K562 (cell line): ENCODE results near the gene ZNF891. TPM values are rescaled to one million over a fixed set of nuclear protein-coding genes. Genes with fewer than 3 reads are reported as not detected.
A peak's percentile ranks its signal among the peaks of the same experiment; 100 is the strongest.

Source experiments
- DIDO1 ChIP-seq: fragments of 450-650 bp; IDR thresholded peaks from 2 replicates; pipeline ENCODE4 v1.6.1; 2016; ENCODE audit warnings: low read depth, missing biosample characterization, missing genetic modification characterization
- E2F3 ChIP-seq: fragments of 250-450 bp; sonication (Bioruptor Pico); IDR thresholded peaks from 2 replicates; pipeline ENCODE4 v1.4.0; 2020; ENCODE audit warnings: mild to moderate bottlenecking
- ELF4 ChIP-seq: fragments of 450-650 bp; formaldehyde crosslinking; IDR thresholded peaks from 2 replicates; pipeline ENCODE4 v1.4.0; 2022; ENCODE audit warnings: missing genetic modification characterization
- HDAC1 ChIP-seq, 2 experiments: fragments of 450-650 bp; IDR thresholded peaks; 2 replicates each; pipeline ENCODE4 v1.6.1; 2016 to 2017; ENCODE audit warnings: inconsistent platforms in 1 of 2, mild to moderate bottlenecking in 1 of 2, moderate library complexity in 1 of 2
- HDAC8 ChIP-seq: fragments of 450-650 bp; IDR thresholded peaks from 2 replicates; pipeline ENCODE4 v1.6.1; 2016; ENCODE audit warnings: mild to moderate bottlenecking, missing genetic modification characterization, moderate library complexity, missing compliant biosample characterization
- KLF13 ChIP-seq: fragments of 450-650 bp; IDR thresholded peaks from 2 replicates; pipeline ENCODE4 v1.6.1; 2016; ENCODE audit warnings: missing genetic modification characterization, low read depth, mild to moderate bottlenecking, missing compliant biosample characterization, moderate library complexity, borderline replicate concordance
- MEIS2 ChIP-seq: fragments of 450-650 bp; IDR thresholded peaks from 2 replicates; pipeline ENCODE4 v1.6.1; 2014; ENCODE audit warnings: mild to moderate bottlenecking; ENCODE audit not compliant: partially characterized antibody
- MYNN ChIP-seq, 2 experiments: sonication (generic); formaldehyde crosslinking in 1 of 2; IDR thresholded peaks; 2 replicates each; pipeline versions ENCODE4 v1.5.0 to v1.6.1; 2016 to 2020; ENCODE audit warnings: antibody characterized with exemption in 1 of 2, missing genetic modification reagents in 1 of 2
- PBX2 ChIP-seq, 2 experiments: IDR thresholded peaks in 1 of 2; conservative IDR thresholded peaks in 1 of 2; 2 replicates each; pipeline ENCODE4 v1.6.1; 2016; ENCODE audit warnings: low read depth in 2 of 2, mild to moderate bottlenecking in 1 of 2, missing compliant biosample characterization in 1 of 2, missing genetic modification characterization in 1 of 2, moderate library complexity in 1 of 2
- POLR2AphosphoS2 ChIP-seq: IDR thresholded peaks from 2 replicates; pipeline ENCODE4 v1.6.1; 2012; ENCODE audit warnings: low read length, improper control_type of control experiment
- SMAD1 ChIP-seq: fragments of 150-350 bp; IDR thresholded peaks from 2 replicates; pipeline ENCODE4 v1.6.1; 2014; ENCODE audit warnings: low read length, low read depth; ENCODE audit not compliant: partially characterized antibody
- ZBTB7A ChIP-seq: IDR thresholded peaks from 2 replicates; pipeline ENCODE4 v1.6.1; 2011; ENCODE audit warnings: low read depth, mild to moderate bottlenecking, low read length, moderate library complexity, borderline replicate concordance; ENCODE audit not compliant: control insufficient read depth
- ZNF347 ChIP-seq: fragments of 450-650 bp; formaldehyde crosslinking; IDR thresholded peaks from 2 replicates; pipeline ENCODE4 v1.4.0; 2020; ENCODE audit warnings: low read depth, mild to moderate bottlenecking, moderate library complexity
- ZNF589 ChIP-seq: fragments of 200-800 bp; sonication (Bioruptor generic); IDR thresholded peaks from 2 replicates; pipeline ENCODE4 v1.6.1; 2016; ENCODE audit warnings: low read depth, missing genetic modification characterization, missing compliant biosample characterization
- ZNF644 ChIP-seq: fragments of 200-800 bp; sonication (Bioruptor generic); IDR thresholded peaks from 2 replicates; pipeline ENCODE4 v1.6.1; 2016; ENCODE audit warnings: low read depth, missing genetic modification characterization, missing compliant biosample characterization
- polyA plus RNA-seq, 8 experiments: library from polyadenylated mRNA; depleted of rRNA in 4 of 8; stranded (reverse) in 5 of 8; unstranded in 3 of 8; fragments of >200 nt; fragmentation: Nextera tagmentation in 2 of 8; fragmentation: Illumina TruSeq in 1 of 8; extraction: Ambion mirVana in 2 of 8; extraction: Trizol in 1 of 8; gene quantifications; 2 replicates each; pipeline versions ENCODE4 v1.2.1 to v1.2.3, GENCODE V29; 2011 to 2014; ENCODE audit warnings: inconsistent platforms in 1 of 8, missing spikeins in 1 of 8
- total RNA-seq, 7 experiments: library from RNA; depleted of rRNA in 6 of 7; stranded (reverse); fragments of >200 nt in 6 of 7; fragmentation: Illumina TruSeq in 2 of 7; extraction: Trizol in 2 of 7; gene quantifications; 2 replicates each; pipeline versions ENCODE4 v1.2.1 to v1.2.3, GENCODE V29; 2011 to 2021; ENCODE audit warnings: low replicate concordance in 1 of 7
- TF ChIP-seq, protein P1 (sequence below), 2 experiments: fragments of 450-650 bp in 1 of 2; sonication (generic) in 1 of 2; formaldehyde crosslinking; conservative IDR thresholded peaks; 2 replicates each; pipeline versions ENCODE4 v1.4.0 to v1.8.1; 2020 to 2022; ENCODE audit warnings: mild to moderate bottlenecking in 1 of 2, missing genetic modification reagents in 1 of 2
- TF ChIP-seq, protein P2 (sequence below): IDR thresholded peaks from 3 replicates; pipeline ENCODE4 v1.6.1; 2011; ENCODE audit warnings: borderline replicate concordance, mild to moderate bottlenecking; ENCODE audit not compliant: insufficient read length, insufficient read depth
- TF ChIP-seq, protein P3 (sequence below): fragments of 450-650 bp; IDR thresholded peaks from 2 replicates; pipeline ENCODE4 v1.6.1; 2016; ENCODE audit warnings: antibody characterized with exemption
- TF ChIP-seq, protein P4 (sequence below): fragments of 450-650 bp; IDR thresholded peaks from 2 replicates; pipeline ENCODE4 v1.6.1; 2016; ENCODE audit warnings: mild to moderate bottlenecking

The ZNF891 gene
- total and polyA plus RNA-seq, 9 of the 15 experiments (the other 6 are each of a cell fraction or from before 2014, with no cell fraction given): 0.41 to 2.0 (median 1.3) TPM

GRCh38 chr12:133135747-133136146 is 5.7 kb upstream of the ZNF891 start (continued):
- TF ChIP-seq, protein P1, sequence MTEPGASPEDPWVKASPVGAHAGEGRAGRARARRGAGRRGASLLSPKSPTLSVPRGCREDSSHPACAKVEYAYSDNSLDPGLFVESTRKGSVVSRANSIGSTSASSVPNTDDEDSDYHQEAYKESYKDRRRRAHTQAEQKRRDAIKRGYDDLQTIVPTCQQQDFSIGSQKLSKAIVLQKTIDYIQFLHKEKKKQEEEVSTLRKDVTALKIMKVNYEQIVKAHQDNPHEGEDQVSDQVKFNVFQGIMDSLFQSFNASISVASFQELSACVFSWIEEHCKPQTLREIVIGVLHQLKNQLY (CRISPR knock-in tag; conservative IDR thresholded peaks at IDR 0.05): no peak
- TF ChIP-seq ELF4 (CRISPR knock-in tag) (no peak), HDAC1 (IDR thresholded peaks at IDR 0.05) (peak in 1 of 2 experiments; percentile 98; a peak in 2 of 4 replicates), MEIS2 (peak; percentile 69), DIDO1 (tag) (no peak), KLF13 (tag) (no peak), ZNF644 (tag) (peak; percentile 43; the same call in 1 of the 2 replicates), MYNN (IDR thresholded peaks at IDR 0.05) (no peak), MYNN (CRISPR knock-in tag; IDR thresholded peaks at IDR 0.05) (no peak), ZBTB7A (no peak), POLR2AphosphoS2 (no peak), SMAD1 (no peak), PBX2 (CRISPR knock-in tag; IDR thresholded peaks at IDR 0.05; ENCODE audit: low read depth) (no peak), PBX2 (tag; conservative IDR thresholded peaks at IDR 0.05; ENCODE audit: low read depth) (peak; percentile 42; the same call in 1 of the 2 replicates), ZNF347 (CRISPR knock-in tag) (no peak), ZNF589 (CRISPR knock-in tag) (0 out of 2 replicates have a peak, but pooled peaks have one; percentile 53), HDAC8 (tag) (no peak), E2F3 (CRISPR knock-in tag) (no peak)
- TF ChIP-seq, protein P2, sequence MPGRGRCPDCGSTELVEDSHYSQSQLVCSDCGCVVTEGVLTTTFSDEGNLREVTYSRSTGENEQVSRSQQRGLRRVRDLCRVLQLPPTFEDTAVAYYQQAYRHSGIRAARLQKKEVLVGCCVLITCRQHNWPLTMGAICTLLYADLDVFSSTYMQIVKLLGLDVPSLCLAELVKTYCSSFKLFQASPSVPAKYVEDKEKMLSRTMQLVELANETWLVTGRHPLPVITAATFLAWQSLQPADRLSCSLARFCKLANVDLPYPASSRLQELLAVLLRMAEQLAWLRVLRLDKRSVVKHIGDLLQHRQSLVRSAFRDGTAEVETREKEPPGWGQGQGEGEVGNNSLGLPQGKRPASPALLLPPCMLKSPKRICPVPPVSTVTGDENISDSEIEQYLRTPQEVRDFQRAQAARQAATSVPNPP: no peak
- TF ChIP-seq, protein P3, sequence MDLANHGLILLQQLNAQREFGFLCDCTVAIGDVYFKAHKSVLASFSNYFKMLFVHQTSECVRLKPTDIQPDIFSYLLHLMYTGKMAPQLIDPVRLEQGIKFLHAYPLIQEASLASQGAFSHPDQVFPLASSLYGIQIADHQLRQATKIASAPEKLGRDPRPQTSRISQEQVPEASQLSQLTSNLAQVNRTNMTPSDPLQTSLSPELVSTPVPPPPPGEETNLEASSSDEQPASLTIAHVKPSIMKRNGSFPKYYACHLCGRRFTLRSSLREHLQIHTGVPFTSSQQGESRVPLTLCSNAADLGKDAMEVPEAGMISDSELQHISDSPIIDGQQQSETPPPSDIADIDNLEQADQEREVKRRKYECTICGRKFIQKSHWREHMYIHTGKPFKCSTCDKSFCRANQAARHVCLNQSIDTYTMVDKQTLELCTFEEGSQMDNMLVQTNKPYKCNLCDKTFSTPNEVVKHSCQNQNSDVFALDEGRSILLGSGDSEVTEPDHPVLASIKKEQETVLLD: no peak
- TF ChIP-seq, protein P4, sequence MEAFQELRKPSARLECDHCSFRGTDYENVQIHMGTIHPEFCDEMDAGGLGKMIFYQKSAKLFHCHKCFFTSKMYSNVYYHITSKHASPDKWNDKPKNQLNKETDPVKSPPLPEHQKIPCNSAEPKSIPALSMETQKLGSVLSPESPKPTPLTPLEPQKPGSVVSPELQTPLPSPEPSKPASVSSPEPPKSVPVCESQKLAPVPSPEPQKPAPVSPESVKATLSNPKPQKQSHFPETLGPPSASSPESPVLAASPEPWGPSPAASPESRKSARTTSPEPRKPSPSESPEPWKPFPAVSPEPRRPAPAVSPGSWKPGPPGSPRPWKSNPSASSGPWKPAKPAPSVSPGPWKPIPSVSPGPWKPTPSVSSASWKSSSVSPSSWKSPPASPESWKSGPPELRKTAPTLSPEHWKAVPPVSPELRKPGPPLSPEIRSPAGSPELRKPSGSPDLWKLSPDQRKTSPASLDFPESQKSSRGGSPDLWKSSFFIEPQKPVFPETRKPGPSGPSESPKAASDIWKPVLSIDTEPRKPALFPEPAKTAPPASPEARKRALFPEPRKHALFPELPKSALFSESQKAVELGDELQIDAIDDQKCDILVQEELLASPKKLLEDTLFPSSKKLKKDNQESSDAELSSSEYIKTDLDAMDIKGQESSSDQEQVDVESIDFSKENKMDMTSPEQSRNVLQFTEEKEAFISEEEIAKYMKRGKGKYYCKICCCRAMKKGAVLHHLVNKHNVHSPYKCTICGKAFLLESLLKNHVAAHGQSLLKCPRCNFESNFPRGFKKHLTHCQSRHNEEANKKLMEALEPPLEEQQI: no peak; the same call in 1 of the 2 replicates
